ENCODE results near the gene DNAAF1. TPM values are rescaled to one million over a fixed set of nuclear protein-coding genes. Genes with fewer than 3 reads are reported as not detected.
A peak's percentile ranks its signal among the peaks of the same experiment; 100 is the strongest.

Gene DNAAF1
- total RNA-seq, 1 donor from 2014 or later, result not detected

GRCh38 chr16:84138500-84138823 lies 6.6 kb upstream of the DNAAF1 start:
- TF ChIP-seq CTCF (conservative IDR thresholded peaks at IDR 0.05; ENCODE audit: low read depth, low read length), result no peak
- DNase-seq (ENCODE audit: low read depth), result no peak
- no peak overlapping the region for H3K4me3 ChIP-seq (ENCODE audit: low read depth, low read length)

DNA sequence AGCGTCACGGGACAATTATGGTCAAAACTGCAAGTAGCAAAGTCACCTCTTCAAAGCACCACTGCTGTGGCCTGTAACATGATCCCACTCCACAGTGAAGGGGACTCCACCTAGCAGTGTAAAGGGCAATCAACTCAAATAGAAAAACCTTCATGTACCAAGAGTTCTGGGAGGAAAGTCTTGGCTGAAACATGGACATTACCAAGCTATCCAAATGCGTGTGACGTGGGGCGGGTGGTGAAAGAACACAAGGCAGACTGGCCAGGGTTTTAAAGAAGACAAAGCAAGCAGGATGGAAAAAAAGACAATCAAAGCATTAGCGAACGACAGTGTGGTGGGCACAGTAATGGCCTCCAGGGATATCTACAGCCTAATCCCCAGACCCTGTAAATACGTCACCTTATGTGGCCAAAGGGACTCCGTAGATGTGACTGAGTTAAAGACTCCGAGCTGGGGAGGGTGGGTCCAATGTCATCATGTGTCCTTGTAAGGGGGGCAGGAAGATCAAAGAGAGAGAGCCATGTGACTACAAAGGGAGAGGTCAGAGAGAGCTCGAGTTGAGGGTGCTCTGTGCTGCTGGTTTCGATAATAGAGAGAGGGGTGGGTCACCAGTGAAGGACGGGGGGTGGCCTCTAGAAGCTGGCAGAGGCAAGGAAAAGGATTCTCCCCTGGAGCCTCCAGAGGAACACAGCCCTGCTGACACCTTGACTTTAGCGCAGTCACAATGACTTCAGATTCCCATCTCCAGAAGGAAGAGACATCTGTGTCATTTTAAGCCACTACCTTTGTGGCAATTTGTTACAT lies 6.1 kb upstream of the DNAAF1 start:
- no peak for DNase-seq (ENCODE audit: low read depth)
- no peak overlapping the region for H3K4me3 ChIP-seq (ENCODE audit: low read depth, low read length)
- TF ChIP-seq CTCF (conservative IDR thresholded peaks at IDR 0.05; ENCODE audit: low read depth, low read length), result no peak

GRCh38 chr16:84139628-84140258 lies 5.4 kb upstream of the DNAAF1 start:
- TF ChIP-seq CTCF (conservative IDR thresholded peaks at IDR 0.05; ENCODE audit: low read depth, low read length), result no peak
- no peak for DNase-seq (ENCODE audit: low read depth)
- no peak overlapping the region for H3K4me3 ChIP-seq (ENCODE audit: low read depth, low read length)

DNA sequence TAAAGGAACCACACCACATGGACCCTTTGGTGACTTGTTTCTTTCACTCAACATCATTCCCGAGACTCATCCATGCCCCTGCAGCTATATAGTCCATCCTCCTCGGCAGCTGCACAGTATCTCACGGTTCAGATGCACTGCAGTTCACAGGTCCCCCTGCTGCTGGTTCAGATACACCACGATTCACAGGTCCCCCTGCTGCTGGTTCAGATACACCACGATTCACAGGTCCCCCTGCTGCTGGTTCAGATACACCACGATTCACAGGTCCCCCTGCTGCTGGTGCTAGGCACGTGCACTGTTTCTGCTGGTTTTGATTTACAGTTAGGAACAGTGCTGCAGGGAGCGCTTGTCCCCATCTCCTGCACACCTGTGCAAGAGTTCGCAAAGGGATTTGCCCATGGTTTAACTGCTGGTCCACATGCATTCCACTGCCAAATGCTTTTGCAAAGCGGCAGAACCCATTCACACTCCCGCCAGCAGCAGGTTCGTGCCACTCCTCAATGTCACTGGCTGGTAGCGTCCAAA lies 3.9 kb upstream of the DNAAF1 start:
- peak; percentile 10 for TF ChIP-seq CTCF (conservative IDR thresholded peaks at IDR 0.05; ENCODE audit: low read depth, low read length)
- no peak overlapping the region for H3K4me3 ChIP-seq (ENCODE audit: low read depth, low read length)
- DNase-seq (ENCODE audit: low read depth), result no peak

DNA sequence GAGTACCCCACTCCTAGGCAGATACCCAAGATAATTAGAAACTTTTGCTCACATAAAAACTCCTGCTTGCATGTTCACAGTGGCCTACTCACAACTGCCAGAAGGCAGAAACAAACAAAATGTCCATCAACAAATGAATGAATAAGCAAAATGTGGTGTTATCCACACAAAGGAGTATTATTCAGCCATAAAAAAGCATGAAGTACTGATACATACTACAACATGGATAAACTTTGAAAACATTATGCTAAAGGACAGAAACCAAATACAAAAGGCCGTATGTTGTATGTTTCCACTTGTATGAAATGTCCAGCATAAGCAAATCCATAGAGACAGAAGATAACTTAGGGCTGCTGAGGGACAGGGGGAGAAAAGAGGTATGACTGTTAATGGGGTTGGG lies 2.0 kb upstream of the DNAAF1 start:
- DNase-seq (ENCODE audit: low read depth), result no peak
- no peak overlapping the region for H3K4me3 ChIP-seq (ENCODE audit: low read depth, low read length)
- TF ChIP-seq CTCF (conservative IDR thresholded peaks at IDR 0.05; ENCODE audit: low read depth, low read length), result no peak

GRCh38 chr16:84143784-84144199 lies 1.3 kb upstream of the DNAAF1 start:
- DNase-seq (ENCODE audit: low read depth), result no peak
- no peak for TF ChIP-seq CTCF (conservative IDR thresholded peaks at IDR 0.05; ENCODE audit: low read depth, low read length)
- peak overlapping the region; percentile 69 for H3K4me3 ChIP-seq (ENCODE audit: low read depth, low read length)
